ENCODE results near the gene GPR37L1. TPM values are rescaled to one million over a fixed set of nuclear protein-coding genes. Genes with fewer than 3 reads are reported as not detected.

The GPR37L1 gene
- total and polyA plus RNA-seq, 10 of the 15 experiments (the other 5 are each of a cell fraction or from before 2014, with no cell fraction given), result under 0.01 to 0.08 (median 0.02) TPM; not detected in 5

DNA sequence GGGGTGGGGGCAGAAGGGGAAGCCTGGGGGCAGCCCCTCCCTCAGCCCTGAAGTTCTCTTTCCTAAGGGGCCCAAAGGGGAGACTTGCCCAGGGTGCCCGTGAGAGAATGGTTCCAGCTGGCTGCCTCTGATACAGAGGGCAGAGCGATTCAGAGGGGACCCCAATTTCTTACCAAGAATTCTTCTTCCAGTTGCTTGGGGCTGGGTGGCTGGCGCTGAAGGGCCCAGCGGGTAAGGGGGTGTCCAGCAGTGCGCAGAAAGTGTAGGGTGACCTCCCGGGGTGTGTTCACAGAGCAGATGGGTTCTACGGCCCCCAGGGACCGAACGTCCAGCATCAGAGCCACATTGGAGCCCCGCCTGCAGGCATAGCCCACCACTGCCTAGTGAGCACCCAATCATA, 35.2 kb downstream of the GPR37L1 start:
- BruUV-seq (replicated peaks), result no TSS peak
- H3K4me1 ChIP-seq (ENCODE audit: control insufficient read depth, insufficient read depth, low read length), result peaks cover 40% of the 10 kb centered on the region
- no peaks in the 10 kb centered on the region for H3K9me3 ChIP-seq (replicated peaks; ENCODE audit: control insufficient read depth, insufficient read depth, low read length)
- no peak for FAIRE-seq
- ATAC-seq, result no peak
- H4K20me1 ChIP-seq (ENCODE audit: control insufficient read depth, insufficient read depth), result no peaks in the 10 kb centered on the region
- peaks cover 14 to 20% of the 10 kb centered on the region in 2 experiments; a peak in 3 of 4 replicates for H3K36me3 ChIP-seq (ENCODE audit: control insufficient read depth in 2 of 2, insufficient read depth in 2 of 2, low read length in 1 of 2)
- TF ChIP-seq RBBP5 (conservative IDR thresholded peaks at IDR 0.05) (no peak), PAX5 (IDR thresholded peaks at IDR 0.05; ENCODE audit: borderline replicate concordance, low read depth, low read length) (peak; percentile 50; the same call in 1 of the 2 replicates), POLR2A (IDR thresholded peaks at IDR 0.05; ENCODE audit: low read depth, low read length) (no peak), ZNF217 (IDR thresholded peaks at IDR 0.05) (no peak)
- ChIA-PET RAD21 (ENCODE audit: unreplicated experiment) (no interaction called here), POLR2A (no interaction called here), SMC1A (ENCODE audit: uncharacterized antibody, unreplicated experiment) (no interaction called here), CTCF (interaction anchor here (1.0 to 5.0 kb wide), 3 partner anchors 22 to 35 kb away, joined by 3 to 126 read pairs (median 26); partner anchors contain the start of gene LGR6)
- intact Hi-C loops (cut with micrococcal nuclease; ENCODE audit: unreplicated experiment), result no loop called here
- no peaks in the 10 kb centered on the region for H3K27me3 ChIP-seq (replicated peaks in 1 of 2; ENCODE audit: control insufficient read depth in 2 of 2, insufficient read depth in 2 of 2, low read length in 1 of 2)
- WGBS (ENCODE audit: insufficient coverage, insufficient replicate concordance, low lambda C conversion rate, missing lambda C conversion rate), result 86% methylated on average over 10 of the region's 10 CpGs
- DNase-seq (ENCODE audit: low read depth, low spot score), result no peak
- in situ Hi-C loops (cut with MboI), result no loop called here
- H3K9ac ChIP-seq (ENCODE audit: control insufficient read depth, insufficient read depth, low read length), result no peak overlapping the region
- peak overlapping the region; percentile 100 for H3K4me2 ChIP-seq (ENCODE audit: control insufficient read depth, insufficient read depth)
- H3K4me3 ChIP-seq, result no peak overlapping the region
- H2AFZ ChIP-seq (ENCODE audit: control insufficient read depth, low read depth, low read length), result no peak overlapping the region
- no peak overlapping the region for H3K27ac ChIP-seq (ENCODE audit: control insufficient read depth, insufficient read depth)
- peaks cover 35% of the 10 kb centered on the region for H3K79me2 ChIP-seq (ENCODE audit: control insufficient read depth, insufficient read depth, low read length)

DNA sequence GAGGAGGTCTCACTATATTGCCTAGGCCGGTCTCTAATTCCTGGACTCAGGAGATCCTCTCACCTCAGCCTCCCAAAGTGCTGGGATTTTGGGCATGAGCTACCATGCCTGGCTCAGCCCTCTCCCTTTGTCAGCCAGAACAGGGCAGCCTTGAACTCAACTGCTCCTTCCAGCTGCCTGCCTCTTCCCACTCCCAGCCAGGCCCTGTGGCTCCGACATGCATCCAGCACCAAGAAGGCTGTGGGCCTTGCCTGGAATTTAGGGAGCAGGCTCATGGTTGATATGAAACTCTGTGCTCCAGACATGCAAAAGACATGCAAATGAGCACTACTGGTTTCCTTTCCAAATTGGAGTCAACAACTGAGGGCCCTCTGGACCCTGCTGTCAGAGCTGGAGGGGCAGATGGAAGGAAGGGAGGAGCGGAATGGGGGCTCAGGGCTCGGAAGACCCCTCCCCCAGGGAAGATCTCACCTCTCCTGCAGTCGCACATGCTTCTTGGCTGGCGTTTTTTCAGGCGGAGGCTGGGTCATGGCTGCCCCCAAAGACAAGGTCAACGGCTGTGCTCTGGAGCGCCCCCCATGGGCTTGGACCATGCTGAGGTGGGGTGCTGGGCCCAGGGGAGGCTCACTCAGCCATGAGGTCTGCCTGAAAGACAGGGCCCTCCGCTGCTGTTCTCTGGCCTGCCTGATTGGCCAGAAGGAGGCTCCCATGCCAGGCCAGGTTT, 36.3 kb downstream of the GPR37L1 start:
- ChIA-PET RAD21 (ENCODE audit: unreplicated experiment) (interaction anchor here (0.6 to 2.6 kb wide), 7 partner anchors 15 to 170 kb away, joined by 3 to 11 read pairs (median 3); partner anchors contain the start of genes ARL8A, ELF3 and GPR37L1), SMC1A (ENCODE audit: uncharacterized antibody, unreplicated experiment) (interaction anchor here (2.4 kb wide), 1 partner anchor 16 kb away, joined by 11 read pairs; the partner anchor contains the start of gene ARL8A), POLR2A (interaction anchor here (0.6 to 3.0 kb wide), 5 partner anchors 12 to 1723 kb away, joined by 3 to 15 read pairs (median 6); partner anchors contain the start of gene ELF3), CTCF (interaction anchor here (0.7 to 9.2 kb wide), 8 partner anchors 12 to 181 kb away, joined by 3 to 171 read pairs (median 8); no protein-coding TSS in a partner anchor)
- Histone ChIP-seq H3K4me3 (peak overlapping the region; percentile 85), H4K20me1 (ENCODE audit: control insufficient read depth, insufficient read depth) (no peaks in the 10 kb centered on the region), H3K4me2 (ENCODE audit: control insufficient read depth, insufficient read depth) (peak overlapping the region; percentile 100), H2AFZ (ENCODE audit: control insufficient read depth, low read depth, low read length) (no peak overlapping the region; the same call in 1 of the 2 replicates), H3K79me2 (ENCODE audit: control insufficient read depth, insufficient read depth, low read length) (peaks cover 35% of the 10 kb centered on the region), H3K27me3 (replicated peaks in 1 of 2; ENCODE audit: control insufficient read depth in 2 of 2, insufficient read depth in 2 of 2, low read length in 1 of 2) (no peaks in the 10 kb centered on the region), H3K27ac (ENCODE audit: control insufficient read depth, insufficient read depth) (peak overlapping the region; percentile 97), H3K9me3 (replicated peaks; ENCODE audit: control insufficient read depth, insufficient read depth, low read length) (no peaks in the 10 kb centered on the region), H3K36me3 (ENCODE audit: control insufficient read depth in 2 of 2, insufficient read depth in 2 of 2, low read length in 1 of 2) (peaks cover 8 to 14% of the 10 kb centered on the region in 2 experiments; a peak in 3 of 4 replicates), H3K9ac (ENCODE audit: control insufficient read depth, insufficient read depth, low read length) (peak overlapping the region; percentile 100), H3K4me1 (ENCODE audit: control insufficient read depth, insufficient read depth, low read length) (peaks cover 49% of the 10 kb centered on the region)
- BruUV-seq (replicated peaks), result TSS peak; percentile 83
- no peak for DNase-seq (ENCODE audit: low read depth, low spot score)
- intact Hi-C loops (cut with micrococcal nuclease; ENCODE audit: unreplicated experiment) (no loop called here), in situ Hi-C loops (cut with MboI) (no loop called here)
- ATAC-seq, result peak; percentile 48
- FAIRE-seq, result no peak
- 14% methylated on average over 8 of the region's 10 CpGs for WGBS (ENCODE audit: insufficient coverage, insufficient replicate concordance, low lambda C conversion rate, missing lambda C conversion rate)
- TF ChIP-seq BHLHE40 (IDR thresholded peaks at IDR 0.05; ENCODE audit: borderline replicate concordance in 1 of 2, low read depth in 2 of 2, low read length in 1 of 2) (peak; percentile 18 to 44; a peak in 1 of 4 replicates), NR2F1 (conservative IDR thresholded peaks at IDR 0.05) (peak; percentile 84), MEF2A (IDR thresholded peaks at IDR 0.05; ENCODE audit: insufficient read depth, low read depth, low read length) (no peak), CREM (IDR thresholded peaks at IDR 0.05; ENCODE audit: low read depth) (no peak)
- TF ChIP-seq, protein P1, sequence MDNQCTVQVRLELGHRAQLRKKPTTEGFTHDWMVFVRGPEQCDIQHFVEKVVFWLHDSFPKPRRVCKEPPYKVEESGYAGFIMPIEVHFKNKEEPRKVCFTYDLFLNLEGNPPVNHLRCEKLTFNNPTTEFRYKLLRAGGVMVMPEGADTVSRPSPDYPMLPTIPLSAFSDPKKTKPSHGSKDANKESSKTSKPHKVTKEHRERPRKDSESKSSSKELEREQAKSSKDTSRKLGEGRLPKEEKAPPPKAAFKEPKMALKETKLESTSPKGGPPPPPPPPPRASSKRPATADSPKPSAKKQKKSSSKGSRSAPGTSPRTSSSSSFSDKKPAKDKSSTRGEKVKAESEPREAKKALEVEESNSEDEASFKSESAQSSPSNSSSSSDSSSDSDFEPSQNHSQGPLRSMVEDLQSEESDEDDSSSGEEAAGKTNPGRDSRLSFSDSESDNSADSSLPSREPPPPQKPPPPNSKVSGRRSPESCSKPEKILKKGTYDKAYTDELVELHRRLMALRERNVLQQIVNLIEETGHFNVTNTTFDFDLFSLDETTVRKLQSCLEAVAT (IDR thresholded peaks at IDR 0.05), result no peak
- TF ChIP-seq, protein P2, sequence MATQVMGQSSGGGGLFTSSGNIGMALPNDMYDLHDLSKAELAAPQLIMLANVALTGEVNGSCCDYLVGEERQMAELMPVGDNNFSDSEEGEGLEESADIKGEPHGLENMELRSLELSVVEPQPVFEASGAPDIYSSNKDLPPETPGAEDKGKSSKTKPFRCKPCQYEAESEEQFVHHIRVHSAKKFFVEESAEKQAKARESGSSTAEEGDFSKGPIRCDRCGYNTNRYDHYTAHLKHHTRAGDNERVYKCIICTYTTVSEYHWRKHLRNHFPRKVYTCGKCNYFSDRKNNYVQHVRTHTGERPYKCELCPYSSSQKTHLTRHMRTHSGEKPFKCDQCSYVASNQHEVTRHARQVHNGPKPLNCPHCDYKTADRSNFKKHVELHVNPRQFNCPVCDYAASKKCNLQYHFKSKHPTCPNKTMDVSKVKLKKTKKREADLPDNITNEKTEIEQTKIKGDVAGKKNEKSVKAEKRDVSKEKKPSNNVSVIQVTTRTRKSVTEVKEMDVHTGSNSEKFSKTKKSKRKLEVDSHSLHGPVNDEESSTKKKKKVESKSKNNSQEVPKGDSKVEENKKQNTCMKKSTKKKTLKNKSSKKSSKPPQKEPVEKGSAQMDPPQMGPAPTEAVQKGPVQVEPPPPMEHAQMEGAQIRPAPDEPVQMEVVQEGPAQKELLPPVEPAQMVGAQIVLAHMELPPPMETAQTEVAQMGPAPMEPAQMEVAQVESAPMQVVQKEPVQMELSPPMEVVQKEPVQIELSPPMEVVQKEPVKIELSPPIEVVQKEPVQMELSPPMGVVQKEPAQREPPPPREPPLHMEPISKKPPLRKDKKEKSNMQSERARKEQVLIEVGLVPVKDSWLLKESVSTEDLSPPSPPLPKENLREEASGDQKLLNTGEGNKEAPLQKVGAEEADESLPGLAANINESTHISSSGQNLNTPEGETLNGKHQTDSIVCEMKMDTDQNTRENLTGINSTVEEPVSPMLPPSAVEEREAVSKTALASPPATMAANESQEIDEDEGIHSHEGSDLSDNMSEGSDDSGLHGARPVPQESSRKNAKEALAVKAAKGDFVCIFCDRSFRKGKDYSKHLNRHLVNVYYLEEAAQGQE (IDR thresholded peaks at IDR 0.05; ENCODE audit: low read depth, low read length), result no peak
